Kidney (tissue), 14 donors: Measurements from ENCODE around the gene FBXL17. TPM values are rescaled to one million over a fixed set of nuclear protein-coding genes. Genes with fewer than 3 reads are reported as not detected.

Source experiments
- DNase-seq, 5 donors: peaks; one replicate each; pipeline ENCODE4 v3.0.0-alpha.2; 2013 to 2020
- FAIRE-seq: peaks from 2 replicates; lab custom pipeline; 2012; peaks lifted over from hg19 to GRCh38; lab: Jason Lieb, UNC
- H3K27ac ChIP-seq, 2 donors: one replicate each; pipeline ENCODE4 v1.7.0; 2013; ENCODE audit warnings: low read depth in 2 of 2, low read length in 2 of 2, inconsistent platforms in 1 of 2
- H3K27me3 ChIP-seq: one replicate; pipeline ENCODE4 v1.7.1; 2013; ENCODE audit warnings: low read length, inconsistent platforms; ENCODE audit not compliant: control insufficient read depth, insufficient read depth
- H3K36me3 ChIP-seq, 3 donors: one replicate each; pipeline versions ENCODE4 v1.7.0 to v1.7.1; 2013; ENCODE audit warnings: low read length in 3 of 3, control low read depth in 1 of 3, inconsistent platforms in 1 of 3; ENCODE audit not compliant: insufficient read depth in 3 of 3, control insufficient read depth in 2 of 3
- H3K4me1 ChIP-seq, 3 donors: one replicate each; pipeline versions ENCODE4 v1.7.0 to v1.7.1; 2013; ENCODE audit warnings: low read length in 3 of 3, inconsistent platforms in 1 of 3, low read depth in 1 of 3; ENCODE audit not compliant: control insufficient read depth in 2 of 3, insufficient read depth in 2 of 3
- H3K4me3 ChIP-seq, 3 donors: one replicate each; pipeline versions ENCODE4 v1.7.0 to v1.8.1; 2013; ENCODE audit warnings: low read length in 3 of 3, control low read depth in 1 of 3, inconsistent platforms in 1 of 3
- H3K9ac ChIP-seq, 3 donors: one replicate each; pipeline versions ENCODE4 v1.7.0 to v1.7.1; 2013; ENCODE audit warnings: low read length in 3 of 3, control low read depth in 1 of 3, inconsistent platforms in 1 of 3
- H3K9me3 ChIP-seq, 3 donors: one replicate each; pipeline versions ENCODE4 v1.7.0 to v1.7.1; 2013; ENCODE audit warnings: low read length in 3 of 3, control low read depth in 1 of 3, inconsistent platforms in 1 of 3; ENCODE audit not compliant: control insufficient read depth in 2 of 3, insufficient read depth in 1 of 3
- intact Hi-C: fragments of 100-400 bp; cut with DNase I; formaldehyde crosslinking; loops from one replicate; pipeline ENCODE4 v1.11.1; 2022
- polyA plus RNA-seq: library from polyadenylated mRNA; stranded (reverse); fragments of 350-450 nt; fragmentation: Illumina TruSeq; extraction: RNeasy Lipid Tissue Mini Kit (QIAGEN cat#74804); gene quantifications from one replicate; pipeline ENCODE4 v1.2.3, GENCODE V29; 2014; ENCODE audit warnings: low read depth, low replicate concordance; ENCODE audit not compliant: insufficient read depth
- total RNA-seq: library from RNA; stranded (reverse); fragmentation: NEBNext Ultra II Directional; extraction: Animal tissue kit (Norgen Biotek cat#: 25700); gene quantifications from one replicate; pipeline ENCODE4 v1.2.1, GENCODE V29; 2021
- TF ChIP-seq, protein P1 (sequence below): IDR thresholded peaks from 3 replicates; pipeline ENCODE4 v1.5.1; 2012; ENCODE audit warnings: mild to moderate bottlenecking, moderate library complexity, borderline replicate concordance; ENCODE audit not compliant: insufficient read depth; ENCODE audit errors: extremely low read depth
- donor health status: control.
- donor health status: control.
- donor health status: control.
- donor health status: control.
- donor health status: control.
- donor health status: DM: yes; HTN: yes; CAD: no.
- donor health status: Normal renal cell carcinoma (clear cell type).

The FBXL17 gene
- total and polyA plus RNA-seq, 2 donors from 2014 or later = 11.7 to 26.5 TPM

DNA sequence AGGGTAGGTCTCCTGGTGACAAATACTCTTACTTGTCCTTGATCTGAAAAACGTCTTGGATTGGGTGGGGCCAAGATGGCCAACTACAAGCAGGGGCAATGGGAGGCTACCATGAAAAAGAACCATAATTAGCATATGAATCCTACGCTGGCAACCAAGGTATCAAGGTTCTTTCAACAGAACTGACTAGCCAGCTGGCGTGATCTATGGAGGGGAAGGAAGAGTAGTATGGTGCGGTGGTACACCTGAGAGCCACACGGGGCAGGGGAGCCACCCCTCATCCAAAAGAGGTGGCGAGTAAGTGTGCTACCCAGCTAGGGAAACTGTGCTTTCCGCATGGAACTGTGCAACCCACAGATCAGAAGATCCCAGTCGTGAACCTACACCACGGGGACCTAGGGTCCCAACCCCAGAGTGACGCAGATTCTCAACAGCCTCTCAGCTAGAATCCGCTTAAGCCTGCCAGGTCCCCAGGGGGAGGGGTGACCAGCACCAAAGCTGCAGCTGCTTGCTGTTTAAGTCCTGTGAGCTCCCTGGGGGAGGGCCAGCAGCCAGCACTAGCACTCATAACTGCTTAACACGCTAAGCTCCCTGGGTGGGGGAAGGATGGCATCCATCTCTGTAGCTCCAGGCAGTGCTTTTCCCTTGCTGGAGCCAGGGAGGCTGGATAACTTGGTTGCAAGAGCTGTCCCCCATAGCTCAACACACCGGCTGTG lies 334.8 kb downstream of the FBXL17 start:
- no peaks in the 10 kb centered on the region for H3K9me3 ChIP-seq
- no peak overlapping the region for H3K27ac ChIP-seq
- no peak overlapping the region for H3K9ac ChIP-seq
- intact Hi-C loops = no loop called here
- no peak for DNase-seq
- no peak for FAIRE-seq
- TF ChIP-seq, protein P1, sequence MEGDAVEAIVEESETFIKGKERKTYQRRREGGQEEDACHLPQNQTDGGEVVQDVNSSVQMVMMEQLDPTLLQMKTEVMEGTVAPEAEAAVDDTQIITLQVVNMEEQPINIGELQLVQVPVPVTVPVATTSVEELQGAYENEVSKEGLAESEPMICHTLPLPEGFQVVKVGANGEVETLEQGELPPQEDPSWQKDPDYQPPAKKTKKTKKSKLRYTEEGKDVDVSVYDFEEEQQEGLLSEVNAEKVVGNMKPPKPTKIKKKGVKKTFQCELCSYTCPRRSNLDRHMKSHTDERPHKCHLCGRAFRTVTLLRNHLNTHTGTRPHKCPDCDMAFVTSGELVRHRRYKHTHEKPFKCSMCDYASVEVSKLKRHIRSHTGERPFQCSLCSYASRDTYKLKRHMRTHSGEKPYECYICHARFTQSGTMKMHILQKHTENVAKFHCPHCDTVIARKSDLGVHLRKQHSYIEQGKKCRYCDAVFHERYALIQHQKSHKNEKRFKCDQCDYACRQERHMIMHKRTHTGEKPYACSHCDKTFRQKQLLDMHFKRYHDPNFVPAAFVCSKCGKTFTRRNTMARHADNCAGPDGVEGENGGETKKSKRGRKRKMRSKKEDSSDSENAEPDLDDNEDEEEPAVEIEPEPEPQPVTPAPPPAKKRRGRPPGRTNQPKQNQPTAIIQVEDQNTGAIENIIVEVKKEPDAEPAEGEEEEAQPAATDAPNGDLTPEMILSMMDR = no peak
- no peak overlapping the region for H3K4me3 ChIP-seq
- H3K36me3 ChIP-seq = no peaks in the 10 kb centered on the region
- no peaks in the 10 kb centered on the region for H3K4me1 ChIP-seq
- no peaks in the 10 kb centered on the region for H3K27me3 ChIP-seq

- H3K4me1 ChIP-seq = no peaks in the 10 kb centered on the region
- intact Hi-C loops = no loop called here
- FAIRE-seq = no peak
- TF ChIP-seq, protein P1 = no peak
- no peak overlapping the region for H3K9ac ChIP-seq
- no peak overlapping the region for H3K4me3 ChIP-seq
- no peak overlapping the region for H3K27ac ChIP-seq
- DNase-seq = no peak
- no peaks in the 10 kb centered on the region for H3K36me3 ChIP-seq
- no peaks in the 10 kb centered on the region for H3K9me3 ChIP-seq
- H3K27me3 ChIP-seq = no peaks in the 10 kb centered on the region
These were observed 345.4 kb downstream of the FBXL17 start for GRCh38 chr5:108036482-108036881.

DNA sequence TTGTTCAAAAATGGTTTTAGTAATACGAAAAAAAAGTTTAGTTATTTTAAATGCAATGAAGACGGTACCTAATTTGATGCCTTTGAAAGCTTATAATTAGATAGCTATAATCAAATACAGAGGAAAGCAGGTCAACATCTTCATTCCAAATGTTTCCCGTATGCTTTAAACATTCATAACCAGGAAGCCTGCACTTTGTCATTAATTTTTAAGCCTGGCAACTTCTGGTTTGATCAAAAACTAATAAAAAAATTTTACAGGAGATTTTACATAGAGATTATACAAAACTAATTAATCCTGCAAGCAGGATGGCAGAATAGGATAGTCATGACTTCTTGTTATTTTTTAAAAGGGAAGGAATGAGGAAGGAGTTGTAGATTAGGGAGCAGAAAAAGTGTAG lies 353.0 kb downstream of the FBXL17 start:
- intact Hi-C loops = no loop called here
- no peaks in the 10 kb centered on the region for H3K36me3 ChIP-seq
- no peaks in the 10 kb centered on the region for H3K4me1 ChIP-seq
- H3K9me3 ChIP-seq = no peaks in the 10 kb centered on the region
- no peak overlapping the region for H3K9ac ChIP-seq
- TF ChIP-seq, protein P1 = no peak
- no peak overlapping the region for H3K27ac ChIP-seq
- no peak overlapping the region for H3K4me3 ChIP-seq
- FAIRE-seq (no peak), DNase-seq (no peak)
- H3K27me3 ChIP-seq = no peaks in the 10 kb centered on the region
